DMS79 (cell line): Measurements from ENCODE around the gene RPL18.

Source experiments
- DNase-seq: peaks from one replicate; lab custom pipeline; 2025; lab: John Stamatoyannopoulos, UW

Gene RPL18

GRCh38 chr19:48629599-48630295, 10.8 kb upstream of the RPL18 start:
- DNase-seq, result no peak

GRCh38 chr19:48629297-48629598, 10.3 kb upstream of the RPL18 start:
- DNase-seq, result no peak

- no peak for DNase-seq
Measured at GRCh38 chr19:48628486-48629296, 9.7 kb upstream of the RPL18 start.

GRCh38 chr19:48627865-48628314, 8.9 kb upstream of the RPL18 start:
- DNase-seq, result no peak

GRCh38 chr19:48627201-48627864, 8.4 kb upstream of the RPL18 start:
- no peak for DNase-seq

GRCh38 chr19:48625891-48626327, 6.9 kb upstream of the RPL18 start:
- no peak for DNase-seq

GRCh38 chr19:48624791-48625723, 6.1 kb upstream of the RPL18 start:
- DNase-seq, result no peak

- DNase-seq, result peak; percentile 95
Measured at GRCh38 chr19:48624067-48624594, 5.2 kb upstream of the RPL18 start.

- DNase-seq, result no peak
Measured at GRCh38 chr19:48623556-48624066, 4.6 kb upstream of the RPL18 start.

GRCh38 chr19:48619692-48620585, 961 bp upstream of the RPL18 start:
- DNase-seq, result no peak

- DNase-seq, result no peak
Measured at GRCh38 chr19:48618278-48618915, 581 bp downstream of the RPL18 start.

GRCh38 chr19:48617146-48617937, 1.6 kb downstream of the RPL18 start:
- no peak for DNase-seq

GRCh38 chr19:48616491-48617056, 2.4 kb downstream of the RPL18 start:
- no peak for DNase-seq

- no peak for DNase-seq
Measured at GRCh38 chr19:48616041-48616436, 2.9 kb downstream of the RPL18 start.

- no peak for DNase-seq
Measured at GRCh38 chr19:48615231-48616040, 3.5 kb downstream of the RPL18 start.

- DNase-seq, result peak; percentile 19
Measured at GRCh38 chr19:48614436-48615230, 4.3 kb downstream of the RPL18 start, which contains the start of gene FAM83E. FAM83E (minus strand) TSS chr19:48615076; CDS start chr19:48613372, 1,704 bp downstream.
